GM12878 (cell line): ENCODE data around the gene DENND1A. TPM values are rescaled to one million over a fixed set of nuclear protein-coding genes. Genes with fewer than 3 reads are reported as not detected.

Experiments
- ATAC-seq: fragments of 200-7000 bp; cut with Tn5 transposase; 3 replicates; pipeline ENCODE4 v1.9.1; 2020; ENCODE audit warnings: mild to moderate bottlenecking, moderate library complexity
- BruUV-seq: library from RNA; stranded (reverse); fragments of 400-500 nt; replicated peaks from 2 replicates; lab custom pipeline; 2021; lab: Mats Ljungman, UMichigan
- CTCF ChIA-PET: fragments of 300-600 bp; sonication (Branson Sonifier 250); formaldehyde crosslinking; extraction: SDS; loops from one replicate; lab custom pipeline; 2021; ENCODE audit warnings: inconsistent platforms; lab: Yijun Ruan, JAX
- POLR2A ChIA-PET: fragments of 350-600 bp; formaldehyde crosslinking; extraction: SDS; loops from one replicate; lab custom pipeline; 2021; ENCODE audit warnings: inconsistent platforms; lab: Charles Lee
- RAD21 ChIA-PET: fragments of 300-600 bp; sonication (Branson Sonifier 250); formaldehyde crosslinking; loops from one replicate; lab custom pipeline; 2023; ENCODE audit warnings: antibody characterized with exemption; ENCODE audit not compliant: unreplicated experiment; lab: Charles Lee
- SMC1A ChIA-PET: fragments of 300-600 bp; sonication (Branson Sonifier 250); formaldehyde crosslinking; loops from one replicate; lab custom pipeline; 2023; ENCODE audit not compliant: unreplicated experiment, uncharacterized antibody; lab: Charles Lee
- DNase-seq: peaks from one replicate; pipeline ENCODE4 v3.0.0-alpha.2; 2011; ENCODE audit warnings: low read depth, low spot score
- FAIRE-seq: peaks from 3 replicates; lab custom pipeline; 2011; peaks lifted over from hg19 to GRCh38; lab: Jason Lieb, UNC
- H2AFZ ChIP-seq: 2 replicates; pipeline ENCODE4 v1.6.0; 2011; ENCODE audit warnings: low read depth, low read length, control low read depth; ENCODE audit not compliant: control insufficient read depth
- H3K27ac ChIP-seq: 2 replicates; pipeline ENCODE4 v1.5.1; 2011; ENCODE audit warnings: control low read depth; ENCODE audit not compliant: control insufficient read depth, insufficient read depth
- H3K27me3 ChIP-seq, 2 experiments: replicated peaks in 1 of 2; 2 replicates each; pipeline versions ENCODE4 v1.6.0 to v1.6.1; 2011; ENCODE audit warnings: low read length in 1 of 2; ENCODE audit not compliant: control insufficient read depth in 2 of 2, insufficient read depth in 2 of 2
- H3K36me3 ChIP-seq, 2 experiments: 2 replicates each; pipeline ENCODE4 v1.5.1; 2011; ENCODE audit warnings: low read length in 1 of 2; ENCODE audit not compliant: control insufficient read depth in 2 of 2, insufficient read depth in 2 of 2
- H3K4me1 ChIP-seq: 2 replicates; pipeline ENCODE4 v1.6.1; 2011; ENCODE audit warnings: mild to moderate bottlenecking, low read length, moderate library complexity, mixed read lengths; ENCODE audit not compliant: control insufficient read depth, insufficient read depth
- H3K4me2 ChIP-seq: 2 replicates; pipeline ENCODE4 v1.6.0; 2011; ENCODE audit warnings: control low read depth; ENCODE audit not compliant: control insufficient read depth, insufficient read depth
- H3K4me3 ChIP-seq: fragments of 200-600 bp; sonication (generic); 2 replicates; pipeline ENCODE4 v1.5.1; 2016
- H3K79me2 ChIP-seq: 2 replicates; pipeline ENCODE4 v1.6.0; 2011; ENCODE audit warnings: low read length; ENCODE audit not compliant: control insufficient read depth, insufficient read depth
- H3K9ac ChIP-seq: 2 replicates; pipeline ENCODE4 v1.8.0; 2011; ENCODE audit warnings: low read length, control low read depth, mixed read lengths; ENCODE audit not compliant: control insufficient read depth, insufficient read depth
- H3K9me3 ChIP-seq: replicated peaks from 3 replicates; pipeline ENCODE4 v1.5.1; 2011; ENCODE audit warnings: mild to moderate bottlenecking, low read length; ENCODE audit not compliant: control insufficient read depth, insufficient read depth
- H4K20me1 ChIP-seq: 2 replicates; pipeline ENCODE4 v1.6.0; 2011; ENCODE audit not compliant: control insufficient read depth, insufficient read depth
- CREM ChIP-seq: IDR thresholded peaks from 2 replicates; pipeline ENCODE4 v1.6.1; 2014; ENCODE audit warnings: antibody characterized with exemption, low read depth
- SMARCA5 ChIP-seq: fragments of 450-650 bp; IDR thresholded peaks from 2 replicates; pipeline ENCODE4 v1.6.1; 2017; ENCODE audit warnings: mild to moderate bottlenecking
- TCF12 ChIP-seq: IDR thresholded peaks from 2 replicates; pipeline ENCODE4 v1.6.1; 2011; ENCODE audit warnings: low read depth, mild to moderate bottlenecking, low read length
- WGBS: methylation state at CpG from one replicate; pipeline ENCODE4 v1.1.6; 2016; ENCODE audit warnings: low lambda C conversion rate; ENCODE audit not compliant: insufficient replicate concordance, insufficient coverage; ENCODE audit errors: missing lambda C conversion rate; 5-methylcytosine and 5-hydroxymethylcytosine counted together
- in situ Hi-C: fragments of 300-500 bp; cut with MboI; formaldehyde crosslinking; loops from 9 replicates; pipeline ENCODE4 v1.14.3; 2018; ENCODE audit warnings: mixed read lengths
- intact Hi-C: fragments of 100-400 bp; cut with micrococcal nuclease; formaldehyde crosslinking; loops from one replicate; pipeline ENCODE4 v1.14.2; 2022; ENCODE audit not compliant: unreplicated experiment
- polyA plus RNA-seq, 11 experiments: library from polyadenylated mRNA; depleted of rRNA in 4 of 11; unstranded in 6 of 11; stranded (reverse) in 5 of 11; fragments of >200 nt; fragmentation: Nextera tagmentation in 4 of 11; fragmentation: Illumina TruSeq in 1 of 11; extraction: Ambion mirVana in 4 of 11; extraction: Trizol in 1 of 11; gene quantifications; 1 replicate in 1 of 11; 2 replicates in 10 of 11; pipeline versions ENCODE4 v1.2.1 to v1.2.3, GENCODE V29; 2011 to 2016; ENCODE audit warnings: inconsistent platforms in 2 of 11, missing spikeins in 2 of 11, low read depth in 1 of 11
- total RNA-seq, 4 experiments: library from RNA; depleted of rRNA in 3 of 4; stranded (reverse); fragments of >200 nt in 3 of 4; fragmentation: Illumina TruSeq in 1 of 4; extraction: Trizol in 1 of 4; gene quantifications; 2 replicates each; pipeline versions ENCODE4 v1.2.1 to v1.2.3, GENCODE V29; 2013 to 2021
- TF ChIP-seq, protein P1 (sequence below): fragments of 450-650 bp; formaldehyde crosslinking; IDR thresholded peaks from 2 replicates; pipeline ENCODE4 v1.4.0; 2020; ENCODE audit warnings: mild to moderate bottlenecking, moderate library complexity
- TF ChIP-seq, protein P2 (sequence below): IDR thresholded peaks from 2 replicates; pipeline ENCODE4 v1.6.1; 2012; ENCODE audit warnings: low read depth, low read length, improper control_type of control experiment
- TF ChIP-seq, protein P3 (sequence below): IDR thresholded peaks from 2 replicates; pipeline ENCODE4 v1.6.1; 2011; ENCODE audit warnings: borderline replicate concordance, low read depth, mild to moderate bottlenecking, moderate library complexity, low read length; ENCODE audit not compliant: insufficient read depth, poor library complexity, severe bottlenecking
- TF ChIP-seq, protein P4 (sequence below): fragments of 450-650 bp; IDR thresholded peaks from 2 replicates; pipeline ENCODE4 v1.6.1; 2018; ENCODE audit warnings: mild to moderate bottlenecking, low read depth, moderate library complexity; ENCODE audit not compliant: partially characterized antibody

DENND1A gene
- total and polyA plus RNA-seq, 10 of the 15 experiments (the other 5 are each of a cell fraction or from before 2014, with no cell fraction given), result 14.1 to 48.6 (median 35.2) TPM

DNA sequence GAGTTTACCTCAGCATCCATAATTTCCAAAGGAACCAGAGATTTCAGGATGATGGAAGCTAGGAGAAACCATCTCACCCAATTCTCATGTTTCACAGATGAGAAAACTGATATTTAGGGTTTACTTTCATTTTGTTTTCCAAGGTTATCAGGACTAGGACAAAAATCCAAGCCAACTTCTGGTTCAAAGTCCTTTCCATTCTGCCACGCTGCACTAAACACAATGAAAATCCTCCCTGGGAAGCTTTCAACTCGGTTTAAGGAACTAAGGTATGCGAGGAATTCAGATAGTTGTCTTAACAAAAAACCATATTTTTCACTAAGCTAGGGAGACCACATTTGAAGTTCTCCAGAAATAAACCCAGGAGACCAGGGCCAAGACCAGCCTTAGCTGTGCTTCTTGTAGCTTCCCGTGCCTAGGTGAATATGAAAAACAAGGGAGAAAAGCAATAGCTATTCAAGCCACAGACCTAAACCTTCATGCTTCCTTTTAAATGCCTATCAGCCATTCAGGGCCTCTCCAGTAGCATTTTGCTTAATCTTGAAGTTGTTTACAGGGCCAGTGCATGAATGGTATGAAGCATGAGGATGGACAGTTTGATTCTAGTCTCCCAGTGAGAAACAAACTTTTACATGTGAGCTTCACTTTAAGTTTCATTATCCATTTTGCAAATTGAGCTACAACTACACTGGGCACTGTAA lies 167.9 kb downstream of the DENND1A start:
- SMC1A ChIA-PET, result interaction anchor here (0.8 to 10.9 kb wide), 12 partner anchors 11 to 279 kb away, joined by 3 to 92 read pairs (median 4); no protein-coding TSS in a partner anchor
- BruUV-seq, result no TSS peak
- CTCF ChIA-PET, result interaction anchor here (0.8 to 2.1 kb wide), 9 partner anchors 8 to 34 kb away, joined by 3 to 7 read pairs (median 3); no protein-coding TSS in a partner anchor
- POLR2A ChIA-PET, result interaction anchor here (0.7 to 2.5 kb wide), 2 partner anchors 11 to 84 kb away, joined by 4 to 10 read pairs; no protein-coding TSS in a partner anchor
- RAD21 ChIA-PET, result interaction anchor here (0.8 to 2.1 kb wide), 5 partner anchors 9 to 34 kb away, joined by 3 to 9 read pairs (median 3); no protein-coding TSS in a partner anchor
- H3K36me3 ChIP-seq, result no peaks in the 10 kb centered on the region; a peak in 1 of 4 replicates
- peaks cover 1% of the 10 kb centered on the region for H3K4me1 ChIP-seq
- no peaks in the 10 kb centered on the region for H3K27me3 ChIP-seq
- no peak overlapping the region for H3K4me2 ChIP-seq
- no peaks in the 10 kb centered on the region for H4K20me1 ChIP-seq
- 99% methylated on average over 4 of the region's 4 CpGs for WGBS
- FAIRE-seq (no peak), ATAC-seq (no peak), DNase-seq (no peak)
- intact Hi-C loops, result no loop called here
- TF ChIP-seq, protein P1, sequence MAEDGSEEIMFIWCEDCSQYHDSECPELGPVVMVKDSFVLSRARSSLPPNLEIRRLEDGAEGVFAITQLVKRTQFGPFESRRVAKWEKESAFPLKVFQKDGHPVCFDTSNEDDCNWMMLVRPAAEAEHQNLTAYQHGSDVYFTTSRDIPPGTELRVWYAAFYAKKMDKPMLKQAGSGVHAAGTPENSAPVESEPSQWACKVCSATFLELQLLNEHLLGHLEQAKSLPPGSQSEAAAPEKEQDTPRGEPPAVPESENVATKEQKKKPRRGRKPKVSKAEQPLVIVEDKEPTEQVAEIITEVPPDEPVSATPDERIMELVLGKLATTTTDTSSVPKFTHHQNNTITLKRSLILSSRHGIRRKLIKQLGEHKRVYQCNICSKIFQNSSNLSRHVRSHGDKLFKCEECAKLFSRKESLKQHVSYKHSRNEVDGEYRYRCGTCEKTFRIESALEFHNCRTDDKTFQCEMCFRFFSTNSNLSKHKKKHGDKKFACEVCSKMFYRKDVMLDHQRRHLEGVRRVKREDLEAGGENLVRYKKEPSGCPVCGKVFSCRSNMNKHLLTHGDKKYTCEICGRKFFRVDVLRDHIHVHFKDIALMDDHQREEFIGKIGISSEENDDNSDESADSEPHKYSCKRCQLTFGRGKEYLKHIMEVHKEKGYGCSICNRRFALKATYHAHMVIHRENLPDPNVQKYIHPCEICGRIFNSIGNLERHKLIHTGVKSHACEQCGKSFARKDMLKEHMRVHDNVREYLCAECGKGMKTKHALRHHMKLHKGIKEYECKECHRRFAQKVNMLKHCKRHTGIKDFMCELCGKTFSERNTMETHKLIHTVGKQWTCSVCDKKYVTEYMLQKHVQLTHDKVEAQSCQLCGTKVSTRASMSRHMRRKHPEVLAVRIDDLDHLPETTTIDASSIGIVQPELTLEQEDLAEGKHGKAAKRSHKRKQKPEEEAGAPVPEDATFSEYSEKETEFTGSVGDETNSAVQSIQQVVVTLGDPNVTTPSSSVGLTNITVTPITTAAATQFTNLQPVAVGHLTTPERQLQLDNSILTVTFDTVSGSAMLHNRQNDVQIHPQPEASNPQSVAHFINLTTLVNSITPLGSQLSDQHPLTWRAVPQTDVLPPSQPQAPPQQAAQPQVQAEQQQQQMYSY (CRISPR knock-in tag), result no peak
- TF ChIP-seq SMARCA5, result no peak
- TF ChIP-seq, protein P2, sequence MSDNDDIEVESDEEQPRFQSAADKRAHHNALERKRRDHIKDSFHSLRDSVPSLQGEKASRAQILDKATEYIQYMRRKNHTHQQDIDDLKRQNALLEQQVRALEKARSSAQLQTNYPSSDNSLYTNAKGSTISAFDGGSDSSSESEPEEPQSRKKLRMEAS, result no peak
- TF ChIP-seq, protein P3, sequence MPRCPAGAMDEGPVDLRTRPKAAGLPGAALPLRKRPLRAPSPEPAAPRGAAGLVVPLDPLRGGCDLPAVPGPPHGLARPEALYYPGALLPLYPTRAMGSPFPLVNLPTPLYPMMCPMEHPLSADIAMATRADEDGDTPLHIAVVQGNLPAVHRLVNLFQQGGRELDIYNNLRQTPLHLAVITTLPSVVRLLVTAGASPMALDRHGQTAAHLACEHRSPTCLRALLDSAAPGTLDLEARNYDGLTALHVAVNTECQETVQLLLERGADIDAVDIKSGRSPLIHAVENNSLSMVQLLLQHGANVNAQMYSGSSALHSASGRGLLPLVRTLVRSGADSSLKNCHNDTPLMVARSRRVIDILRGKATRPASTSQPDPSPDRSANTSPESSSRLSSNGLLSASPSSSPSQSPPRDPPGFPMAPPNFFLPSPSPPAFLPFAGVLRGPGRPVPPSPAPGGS, result no peak
- TF ChIP-seq, protein P4, sequence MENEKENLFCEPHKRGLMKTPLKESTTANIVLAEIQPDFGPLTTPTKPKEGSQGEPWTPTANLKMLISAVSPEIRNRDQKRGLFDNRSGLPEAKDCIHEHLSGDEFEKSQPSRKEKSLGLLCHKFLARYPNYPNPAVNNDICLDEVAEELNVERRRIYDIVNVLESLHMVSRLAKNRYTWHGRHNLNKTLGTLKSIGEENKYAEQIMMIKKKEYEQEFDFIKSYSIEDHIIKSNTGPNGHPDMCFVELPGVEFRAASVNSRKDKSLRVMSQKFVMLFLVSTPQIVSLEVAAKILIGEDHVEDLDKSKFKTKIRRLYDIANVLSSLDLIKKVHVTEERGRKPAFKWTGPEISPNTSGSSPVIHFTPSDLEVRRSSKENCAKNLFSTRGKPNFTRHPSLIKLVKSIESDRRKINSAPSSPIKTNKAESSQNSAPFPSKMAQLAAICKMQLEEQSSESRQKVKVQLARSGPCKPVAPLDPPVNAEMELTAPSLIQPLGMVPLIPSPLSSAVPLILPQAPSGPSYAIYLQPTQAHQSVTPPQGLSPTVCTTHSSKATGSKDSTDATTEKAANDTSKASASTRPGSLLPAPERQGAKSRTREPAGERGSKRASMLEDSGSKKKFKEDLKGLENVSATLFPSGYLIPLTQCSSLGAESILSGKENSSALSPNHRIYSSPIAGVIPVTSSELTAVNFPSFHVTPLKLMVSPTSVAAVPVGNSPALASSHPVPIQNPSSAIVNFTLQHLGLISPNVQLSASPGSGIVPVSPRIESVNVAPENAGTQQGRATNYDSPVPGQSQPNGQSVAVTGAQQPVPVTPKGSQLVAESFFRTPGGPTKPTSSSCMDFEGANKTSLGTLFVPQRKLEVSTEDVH, result no peak
- no peak for TF ChIP-seq CREM
- no peak for TF ChIP-seq TCF12
- in situ Hi-C loops, result no loop called here
- H3K27ac ChIP-seq, result no peak overlapping the region
- no peak overlapping the region for H3K4me3 ChIP-seq
- no peak overlapping the region for H3K9ac ChIP-seq
- no peak overlapping the region for H2AFZ ChIP-seq
- no peaks in the 10 kb centered on the region for H3K9me3 ChIP-seq
- no peaks in the 10 kb centered on the region for H3K79me2 ChIP-seq
